ENCODE measurements around the gene REG3A.

REG3A gene

GRCh38 chr2:79120194-79120713, 39.3 kb downstream of the REG3A start, which contains the start of gene REG1A:
TSS of gene REG1A (plus strand) at chr2:79120488. CDS start at chr2:79120862, 374 bp downstream.
- no peak for DNase-seq (ENCODE audit: low spot score)

GRCh38 chr2:79116997-79117928, 42.3 kb downstream of the REG3A start:
- DNase-seq (ENCODE audit: low spot score), result no peak

- DNase-seq (ENCODE audit: low spot score), result no peak
Measured at GRCh38 chr2:79114797-79115494, 44.6 kb downstream of the REG3A start.

GRCh38 chr2:79112269-79112668, 47.3 kb downstream of the REG3A start:
- no peak for DNase-seq (ENCODE audit: low spot score)
